D341Med (cell line): Measurements from ENCODE around the gene FAM181A.
A peak's percentile ranks its signal among the peaks of the same experiment; 100 is the strongest.

Experiments
- DNase-seq: peaks from one replicate; pipeline ENCODE4 v3.0.0; 2012; ENCODE audit warnings: low spot score

Gene FAM181A

GRCh38 chr14:93962701-93963601 lies 35.8 kb downstream of the FAM181A start:
- DNase-seq: no peak

DNA sequence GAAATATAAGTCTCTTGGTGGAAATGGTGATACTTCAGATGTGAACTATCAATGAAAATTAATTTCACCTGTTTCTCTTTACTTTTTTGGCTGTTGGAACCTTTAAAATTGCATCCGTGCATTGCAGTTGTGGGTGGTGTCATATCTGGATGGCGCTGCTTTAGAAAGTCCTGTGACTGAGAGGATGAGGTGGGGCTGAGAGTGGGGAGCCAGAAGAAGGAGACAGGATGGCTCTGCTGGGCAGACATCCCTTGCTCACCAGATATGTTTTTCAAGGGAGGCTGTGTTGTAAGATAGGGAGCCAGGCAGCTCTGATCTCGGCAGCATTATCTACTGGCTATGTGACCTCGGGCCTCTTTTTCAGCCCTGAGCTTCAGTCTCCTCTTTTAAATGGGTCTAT lies 36.5 kb downstream of the FAM181A start:
- DNase-seq: no peak

- no peak for DNase-seq
Observed at GRCh38 chr14:93964281-93964680, 37.1 kb downstream of the FAM181A start.

DNA sequence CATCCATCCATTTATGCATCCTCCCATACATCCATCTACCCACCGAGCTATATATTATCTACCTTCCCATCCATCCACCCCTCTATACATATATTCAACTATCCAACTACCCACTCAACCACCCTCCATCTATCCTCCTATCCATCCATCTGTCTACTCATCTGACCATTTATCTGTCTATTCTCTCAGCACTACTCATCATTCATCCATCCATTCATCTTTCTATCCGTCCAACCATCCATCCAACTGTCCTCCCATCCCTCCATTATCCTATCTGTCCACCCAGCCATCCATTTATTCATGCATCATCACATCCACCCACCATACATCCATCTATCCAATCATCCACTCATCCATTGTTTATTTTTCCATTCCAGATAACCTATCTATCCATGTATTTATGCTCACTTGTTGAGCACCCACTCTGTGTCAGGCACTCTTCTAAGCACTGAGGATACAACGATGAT lies 37.7 kb downstream of the FAM181A start:
- DNase-seq: no peak

DNA sequence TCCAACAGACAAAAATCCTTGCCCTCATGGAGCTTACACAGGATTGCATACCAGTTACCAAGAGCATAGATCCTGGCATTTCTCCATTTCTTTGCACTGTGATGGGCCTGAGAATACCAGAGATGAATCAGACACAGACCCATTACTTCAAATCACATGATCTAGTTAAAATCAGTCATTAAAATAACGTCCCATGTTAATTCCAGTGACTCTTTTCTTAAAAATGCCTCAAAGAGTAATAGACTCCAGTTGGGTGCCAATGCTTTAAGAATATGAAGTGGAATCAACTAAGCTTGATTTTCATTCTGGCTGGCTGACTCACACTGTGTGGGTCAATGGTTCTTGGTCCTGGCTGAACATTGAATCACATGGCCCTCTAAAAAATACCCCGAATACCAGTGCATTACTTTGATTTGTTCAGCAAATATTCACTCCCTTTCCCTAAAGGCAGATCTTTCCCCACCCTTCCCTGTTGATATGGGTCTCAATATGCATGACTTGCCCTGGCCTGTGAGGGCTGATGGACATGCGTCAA lies 38.2 kb downstream of the FAM181A start:
- DNase-seq: no peak

- no peak for DNase-seq
Observed at GRCh38 chr14:93965946-93966474, 38.9 kb downstream of the FAM181A start.

GRCh38 chr14:93967637-93968250 lies 40.6 kb downstream of the FAM181A start:
- DNase-seq: no peak

GRCh38 chr14:93969082-93969828 lies 42.1 kb downstream of the FAM181A start:
- DNase-seq: no peak

- peak; percentile 61 for DNase-seq
Observed at GRCh38 chr14:93970585-93970964, 43.4 kb downstream of the FAM181A start.

GRCh38 chr14:93970965-93971634 lies 44.0 kb downstream of the FAM181A start:
- DNase-seq: no peak

GRCh38 chr14:93971635-93972027 lies 44.5 kb downstream of the FAM181A start:
- no peak for DNase-seq

- DNase-seq: no peak
Observed at GRCh38 chr14:93972618-93973205, 45.6 kb downstream of the FAM181A start.

GRCh38 chr14:93973607-93974006 lies 46.5 kb downstream of the FAM181A start:
- DNase-seq: no peak

DNA sequence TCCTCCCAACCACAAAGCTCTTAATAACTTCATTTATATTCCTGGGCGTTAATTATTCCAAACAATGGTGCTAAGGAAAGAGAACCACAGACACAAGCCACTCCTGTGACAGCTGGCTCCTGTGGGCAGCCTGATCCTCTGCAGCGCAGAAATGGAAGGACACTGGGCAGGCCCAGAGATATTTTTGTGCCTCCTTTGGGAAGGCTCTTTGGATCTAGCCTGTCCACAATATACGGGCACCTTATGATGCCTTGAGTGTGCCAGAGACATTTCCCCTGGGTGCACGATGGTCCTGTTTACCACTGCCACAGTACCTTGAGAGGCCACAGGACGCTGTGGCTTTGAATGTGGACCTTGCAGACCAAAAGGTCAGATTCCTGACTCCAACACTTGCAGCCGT lies 47.2 kb downstream of the FAM181A start:
- DNase-seq: no peak

DNA sequence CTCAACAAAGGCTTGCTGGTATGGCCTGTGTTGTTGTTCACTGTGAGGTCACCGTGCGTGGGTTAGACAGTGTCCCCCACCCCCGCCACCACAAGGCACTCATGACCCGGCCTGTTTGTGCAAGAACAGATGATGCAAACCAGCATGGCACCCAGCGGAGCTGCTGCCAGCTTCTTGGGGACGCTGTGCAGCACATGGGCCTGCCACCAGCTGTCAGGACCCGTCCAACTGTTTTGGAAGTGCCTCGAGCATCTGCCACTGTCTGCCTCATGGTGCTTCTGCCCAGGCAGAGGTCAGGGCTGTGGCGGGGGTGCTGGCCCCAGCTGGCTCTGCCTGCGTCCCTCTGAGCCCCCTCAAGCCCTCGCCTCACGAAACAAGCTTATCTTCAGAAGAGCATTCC lies 47.7 kb downstream of the FAM181A start:
- DNase-seq: no peak

DNA sequence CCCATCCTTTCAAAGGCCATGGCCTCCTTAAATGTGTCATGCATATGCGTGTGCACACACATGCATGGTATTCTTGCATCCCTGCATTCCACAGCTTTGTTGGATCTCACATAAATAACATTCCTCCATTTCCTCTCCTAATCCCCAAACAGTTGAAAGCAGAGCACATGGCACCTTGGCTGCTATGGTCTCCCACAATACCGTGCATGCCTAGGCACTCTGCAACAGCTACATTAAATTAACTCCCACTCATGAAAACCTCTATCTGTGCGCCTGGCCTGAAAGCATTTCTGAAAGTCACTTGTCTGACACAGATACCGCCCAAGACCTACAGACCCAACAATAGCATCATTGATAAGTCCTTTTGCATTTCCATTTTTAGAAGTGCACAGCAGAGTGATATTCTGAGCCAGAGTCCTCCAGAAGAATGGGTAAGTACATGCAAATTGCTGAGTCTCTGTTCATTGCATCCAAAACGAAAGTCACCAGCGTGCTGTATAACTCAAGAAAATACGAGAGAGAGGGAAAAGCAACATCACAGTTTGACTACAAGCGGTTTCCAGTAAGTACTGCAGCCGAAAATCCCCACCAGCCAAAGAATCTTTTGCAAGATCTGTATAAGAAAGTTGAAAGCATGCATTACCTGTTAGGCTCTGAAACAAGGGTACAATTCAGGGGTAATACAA lies 48.8 kb downstream of the FAM181A start:
- DNase-seq: no peak

DNA sequence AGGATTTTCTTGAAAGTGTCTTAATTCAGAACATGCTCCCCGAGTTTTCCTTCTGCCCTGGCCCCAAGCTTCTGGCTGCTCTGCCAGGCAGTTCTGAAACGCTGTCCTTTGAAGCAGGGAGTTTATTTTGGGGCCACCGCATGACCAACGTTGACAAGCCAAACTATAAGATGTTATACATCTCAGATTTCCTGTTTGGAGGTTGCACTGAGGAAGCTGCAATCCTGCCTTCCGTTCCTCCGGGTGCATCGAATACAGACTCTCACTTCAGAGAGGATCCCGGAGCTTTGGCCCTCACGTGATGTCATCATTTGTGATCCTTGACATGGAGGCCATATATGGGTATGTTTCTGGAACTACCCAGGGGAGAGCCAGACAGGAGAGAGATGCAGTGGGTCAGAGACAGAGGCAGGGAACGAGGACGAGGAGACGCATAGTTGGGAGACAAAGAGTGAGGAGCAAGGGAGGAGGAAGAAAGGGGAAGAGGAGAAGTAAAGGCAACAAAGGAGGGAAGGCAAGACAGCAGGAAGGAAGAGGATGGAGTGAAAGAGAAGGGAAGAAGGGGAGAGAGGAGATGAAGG lies 49.4 kb downstream of the FAM181A start, which contains the start of gene ASB2:
TSS of gene ASB2 (minus strand) at position 94 of the 581 bp plus-strand sequence. CDS start 12,031 bp downstream, outside the sequence.
- no peak for DNase-seq

GRCh38 chr14:93977171-93977570 lies 50.0 kb downstream of the FAM181A start:
- DNase-seq: no peak

- DNase-seq: no peak
Observed at GRCh38 chr14:93977790-93978581, 50.8 kb downstream of the FAM181A start.
